Activated CD4-positive, CD25-positive, alpha-beta regulatory T cell treated with anti-CD3 and anti-CD28 coated beads, Interleukin-2, amount 50 U/mL, for 24 hours (primary cell): ENCODE results near the gene MTCH1.
A peak's percentile ranks its signal among the peaks of the same experiment; 100 is the strongest.

Source experiments
- ATAC-seq, 2 donors: fragments of 150-1000 bp; cut with Tn5 transposase; one replicate each; pipeline ENCODE4 v1.10.0; 2021; ENCODE audit warnings: mild to moderate bottlenecking in 1 of 2, moderate library complexity in 1 of 2

The MTCH1 gene

DNA sequence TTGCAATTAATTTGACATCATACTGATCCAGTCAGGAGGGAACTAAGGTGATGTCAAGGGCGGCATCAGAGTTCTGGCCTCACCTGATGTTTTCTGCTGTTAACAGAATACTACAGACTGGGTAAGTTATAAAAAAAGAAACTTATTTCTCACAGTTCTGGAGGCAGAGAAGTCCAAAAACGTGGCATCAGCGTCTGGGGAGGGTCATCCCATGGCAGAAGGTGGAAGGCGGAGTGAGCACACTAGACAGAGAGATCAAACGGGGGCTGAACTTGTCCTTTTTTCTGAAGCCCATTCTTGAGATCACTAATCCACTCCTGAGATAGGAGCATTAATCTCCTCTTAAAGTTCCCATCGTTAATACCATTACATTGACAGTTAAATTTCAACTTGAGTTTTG, 3.3 kb upstream of the MTCH1 start:
- no peak for ATAC-seq

GRCh38 chr6:36986704-36987047, 680 bp upstream of the MTCH1 start:
- peak; percentile 5 to 11 for ATAC-seq

- ATAC-seq = no peak
Measured at GRCh38 chr6:36985417-36985807, 584 bp downstream of the MTCH1 start.

GRCh38 chr6:36984581-36985416, 1.2 kb downstream of the MTCH1 start:
- ATAC-seq = peak; percentile 8 to 22

DNA sequence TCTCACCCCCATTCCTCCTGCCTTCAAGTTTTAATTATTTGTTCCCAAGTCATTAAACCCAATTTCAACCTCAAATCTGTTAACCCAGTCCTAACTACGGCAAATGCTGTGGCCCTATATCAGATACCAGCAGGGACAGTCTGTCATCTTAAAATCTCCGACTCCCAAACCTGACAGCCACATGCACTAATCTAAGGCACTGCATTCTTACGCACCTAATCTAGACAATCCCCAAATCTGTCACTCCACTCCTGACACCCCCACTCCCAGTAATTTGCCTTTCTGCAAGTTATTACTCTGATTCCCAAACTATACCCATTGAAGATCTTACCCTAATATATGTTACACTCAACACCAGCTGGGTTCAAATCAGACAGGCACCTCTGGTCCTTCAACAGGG, 2.5 kb downstream of the MTCH1 start:
- no peak for ATAC-seq

DNA sequence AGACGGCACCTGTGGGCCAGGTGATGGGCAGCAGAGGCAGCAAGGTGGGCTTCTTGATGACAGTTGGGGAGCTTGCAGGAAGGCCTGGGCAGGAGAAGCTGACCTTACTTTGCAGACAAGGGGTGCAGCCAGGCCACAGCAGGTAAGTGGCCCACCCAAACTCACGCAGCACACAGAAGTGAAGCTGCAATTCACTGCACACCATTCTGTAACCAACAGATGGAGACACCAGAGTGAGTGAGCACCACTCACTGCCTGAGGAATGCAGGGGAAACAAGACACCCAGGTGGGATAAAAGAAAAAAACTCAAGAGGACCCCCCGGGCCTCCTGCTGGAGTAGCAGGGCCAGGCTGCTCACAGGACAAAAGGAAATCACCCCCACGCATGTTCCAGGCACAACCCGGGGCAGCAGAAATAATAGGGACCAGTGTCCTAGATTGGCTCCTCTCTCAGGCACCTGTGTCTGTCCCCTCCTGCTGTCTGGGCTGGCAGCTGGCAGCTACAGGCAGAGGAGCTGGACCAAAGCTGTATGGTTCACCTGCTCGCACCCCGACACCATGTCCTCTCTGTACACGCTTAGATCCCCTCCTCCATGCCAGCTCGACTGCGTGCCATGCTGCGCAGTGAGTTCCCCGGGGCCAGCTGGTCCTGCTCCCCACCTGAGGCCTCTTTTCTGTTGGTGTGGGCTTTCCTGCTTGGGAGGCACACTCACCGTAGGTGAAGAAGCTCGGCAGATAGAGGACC, 4.9 kb downstream of the MTCH1 start:
- no peak for ATAC-seq

DNA sequence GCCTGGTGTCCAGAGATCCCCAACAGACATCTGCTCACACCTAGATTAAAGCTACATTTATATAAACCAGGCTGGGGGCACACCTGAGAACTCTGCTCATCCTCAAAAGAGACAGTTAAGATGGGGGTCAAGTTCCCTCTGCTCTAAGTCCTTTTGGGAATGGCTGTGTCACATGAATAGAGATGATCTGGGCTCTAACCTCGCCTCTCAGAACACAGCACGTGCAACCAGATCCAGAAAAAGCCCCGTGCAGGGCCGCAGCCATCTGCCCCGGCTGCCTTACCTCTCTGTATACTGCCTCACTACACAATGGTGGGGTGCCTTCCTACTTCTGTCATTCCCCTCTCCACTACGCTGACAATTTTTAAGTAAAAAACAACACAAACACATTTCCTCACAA, 5.9 kb downstream of the MTCH1 start:
- ATAC-seq = no peak

- peak in 1 of 2 donors; percentile 45 for ATAC-seq
Measured at GRCh38 chr6:36979347-36979742, 6.7 kb downstream of the MTCH1 start.

GRCh38 chr6:36978421-36979346, 7.3 kb downstream of the MTCH1 start:
- ATAC-seq = no peak

GRCh38 chr6:36977470-36977941, 8.5 kb downstream of the MTCH1 start:
- peak in 1 of 2 donors; percentile 7 for ATAC-seq

DNA sequence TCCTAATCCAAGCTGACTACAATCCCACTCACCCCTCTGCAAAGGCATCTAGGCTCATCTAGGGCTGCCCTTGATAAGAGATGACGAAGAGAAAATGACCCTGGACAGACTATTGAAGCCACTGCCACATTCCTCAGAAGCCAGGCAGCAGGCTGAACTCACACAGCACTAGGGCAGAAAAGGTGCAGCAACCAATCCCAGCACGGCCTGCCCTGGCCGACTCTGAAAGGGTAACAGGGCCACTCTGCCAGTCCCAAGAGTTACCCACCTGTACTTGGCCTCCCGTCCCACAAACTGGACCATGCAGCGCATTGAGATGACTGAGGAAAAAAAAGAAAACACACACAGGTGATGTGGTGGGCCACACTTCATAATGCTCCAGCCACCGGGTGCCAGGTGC, 9.1 kb downstream of the MTCH1 start:
- ATAC-seq = no peak

DNA sequence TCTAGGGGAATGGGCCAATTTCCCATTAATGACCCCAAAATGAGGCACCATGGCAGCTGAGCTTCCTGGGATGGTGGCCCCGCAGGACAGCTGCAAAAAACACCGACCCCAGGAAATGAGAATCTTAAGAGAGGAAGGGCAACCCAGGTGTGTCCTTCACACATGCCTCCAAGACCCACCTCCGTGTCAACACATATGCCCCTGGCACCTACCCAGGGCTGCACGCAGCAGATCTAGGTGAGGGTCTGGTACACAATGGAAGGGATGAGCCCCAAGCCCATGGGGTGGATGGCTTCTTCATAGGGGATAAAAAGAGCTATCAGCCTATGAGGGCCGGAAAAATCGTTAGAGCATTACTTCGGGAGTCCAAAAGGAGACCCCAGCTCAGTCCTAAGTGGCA, 9.5 kb downstream of the MTCH1 start:
- no peak for ATAC-seq

GRCh38 chr6:36976007-36976264, 10.1 kb downstream of the MTCH1 start:
- no peak for ATAC-seq

DNA sequence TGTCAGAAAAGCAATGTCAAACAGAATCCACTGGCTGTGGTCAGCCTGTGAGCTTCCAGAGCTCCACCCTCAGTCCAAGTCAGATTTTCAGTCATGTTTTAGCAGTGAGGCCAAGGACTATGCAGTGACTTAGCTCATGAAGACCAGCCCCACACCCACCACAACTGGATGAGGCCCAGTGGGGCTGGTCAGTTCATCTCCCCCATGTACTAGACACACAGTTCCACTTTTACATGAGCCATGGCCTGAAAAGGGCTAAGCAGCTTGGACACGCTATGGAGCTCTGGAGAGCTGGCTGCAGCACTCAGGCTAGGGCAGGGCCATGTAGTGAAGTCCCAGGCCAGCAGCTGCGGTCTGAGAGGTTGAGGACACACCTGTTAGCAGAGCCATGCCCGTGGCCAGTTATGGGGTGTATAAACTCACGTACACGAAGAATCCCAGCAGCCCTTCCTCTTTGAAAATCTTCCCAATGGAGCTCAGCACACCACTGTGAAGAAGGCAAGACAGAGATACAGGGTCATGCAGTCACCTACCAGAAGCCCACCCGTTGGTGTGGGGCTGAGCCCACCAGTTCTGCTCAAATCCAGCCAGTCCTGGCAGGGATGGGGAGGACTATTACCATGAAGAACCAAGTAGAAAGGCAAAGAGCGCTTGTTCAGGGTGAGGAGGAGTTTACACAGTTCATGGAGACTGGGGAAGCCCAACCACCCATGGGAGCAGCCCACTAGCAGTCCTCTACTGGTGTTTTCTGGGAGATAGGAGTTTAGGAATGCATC, 10.6 kb downstream of the MTCH1 start:
- ATAC-seq = no peak

- ATAC-seq = no peak
Measured at GRCh38 chr6:36973647-36974046, 12.3 kb downstream of the MTCH1 start.

DNA sequence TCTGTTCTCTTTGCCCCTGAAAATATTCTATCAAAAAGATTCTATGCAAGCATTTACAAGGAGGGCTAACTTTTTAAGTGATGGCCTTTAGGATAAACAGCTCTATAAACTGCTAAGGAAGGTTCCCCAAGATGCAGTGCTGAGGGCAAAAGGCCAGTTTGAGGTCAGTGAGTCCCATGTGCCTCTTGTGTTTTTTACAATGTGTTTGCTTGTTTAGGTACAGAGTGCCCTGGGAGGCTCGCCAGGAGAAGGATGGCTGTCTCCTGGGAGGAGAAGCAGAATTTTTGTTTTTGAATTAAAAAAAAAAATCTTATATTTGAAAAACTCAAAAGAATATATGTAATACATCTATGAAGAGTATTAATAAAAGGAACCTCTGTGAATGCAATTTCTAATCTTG, 12.8 kb downstream of the MTCH1 start:
- ATAC-seq = no peak

DNA sequence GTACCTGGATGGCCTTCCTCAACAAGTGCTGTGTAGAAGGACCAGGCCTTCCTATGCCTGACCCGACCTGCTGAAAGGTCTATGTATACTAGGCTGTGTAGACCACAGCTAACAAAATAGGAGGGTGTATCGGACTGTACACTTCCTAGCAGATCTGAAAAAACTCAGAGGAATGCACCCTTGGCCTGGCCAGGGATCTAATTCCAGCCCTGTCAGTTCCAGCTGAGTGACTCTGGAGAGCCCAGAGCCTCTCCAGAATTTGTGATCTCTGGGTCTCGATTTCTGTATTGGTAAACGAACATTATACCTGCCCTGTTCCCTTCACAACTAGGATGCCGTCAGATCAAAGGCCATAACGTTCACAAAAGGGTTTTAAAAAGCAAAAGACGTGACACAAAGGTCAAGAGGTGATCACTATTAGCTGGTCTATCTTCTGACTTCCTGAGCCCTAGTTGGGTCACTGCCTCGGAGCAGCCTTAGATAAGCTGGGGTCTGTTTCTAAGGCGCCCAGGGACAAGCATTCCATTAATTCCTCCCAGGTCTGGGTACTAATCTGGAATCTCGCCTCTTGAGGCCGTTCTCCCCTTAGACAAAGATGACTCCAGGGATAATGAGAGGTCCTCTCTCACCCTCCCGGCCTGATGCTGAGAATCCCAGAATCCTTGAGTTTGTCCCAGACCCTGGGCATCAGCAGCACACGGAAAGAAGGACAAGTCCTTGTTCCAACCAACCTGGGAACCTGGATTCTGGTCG, 13.9 kb downstream of the MTCH1 start:
- ATAC-seq = no peak

DNA sequence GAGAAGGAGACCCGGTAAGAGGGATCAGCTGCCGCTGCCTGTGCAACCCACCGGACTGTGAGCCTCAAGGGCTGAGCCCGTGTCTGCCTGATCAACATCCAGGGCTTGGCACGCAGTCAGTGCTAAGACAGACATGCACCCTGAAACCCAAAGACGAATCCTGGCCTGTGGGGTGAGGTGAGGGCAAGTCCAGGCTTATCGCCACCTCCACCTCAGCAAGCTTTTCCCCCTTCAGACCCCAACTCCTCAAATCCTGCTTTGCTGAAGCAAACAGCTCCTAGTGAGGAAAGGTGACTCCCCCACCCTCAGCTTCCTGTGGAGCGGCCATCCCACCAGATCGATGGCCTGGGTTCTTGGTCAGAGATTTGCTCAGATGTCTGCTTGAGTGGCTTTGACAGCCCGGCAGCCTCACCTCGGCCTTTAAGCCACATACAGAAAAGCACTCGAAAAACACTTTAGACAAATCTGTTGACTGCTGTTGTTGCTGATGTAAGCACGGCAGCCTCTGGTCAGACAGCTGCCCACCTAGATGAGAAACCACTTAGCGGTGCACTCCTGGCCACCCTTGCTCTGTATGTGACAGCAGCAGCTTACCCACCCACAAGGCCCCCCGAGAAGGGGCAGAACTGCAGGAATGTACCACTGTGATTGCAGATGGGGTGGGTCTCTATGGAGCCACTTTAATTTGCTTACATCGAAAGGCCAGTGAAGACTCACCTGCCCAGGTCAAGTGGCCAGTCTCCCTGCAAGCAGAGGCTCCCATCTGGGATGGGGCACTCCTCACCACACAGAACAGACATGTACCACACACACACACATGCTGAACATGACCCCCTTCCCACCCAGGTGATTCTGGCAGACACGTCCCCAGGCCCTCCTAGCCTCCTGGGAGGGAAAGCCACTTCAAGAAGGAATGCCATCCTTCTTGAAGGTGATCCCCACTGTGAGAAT, 14.8 kb downstream of the MTCH1 start:
- ATAC-seq = no peak

- ATAC-seq = no peak
Measured at GRCh38 chr6:36969988-36970891, 15.8 kb downstream of the MTCH1 start.
